Neural crest cell (in vitro differentiated cells): ENCODE results near the gene GALNT15. TPM values are rescaled to one million over a fixed set of nuclear protein-coding genes. Genes with fewer than 3 reads are reported as not detected.

Experiments used
- DNase-seq: peaks from one replicate; pipeline ENCODE4 v3.0.0; 2021; ENCODE audit warnings: low read depth, mixed read lengths, low spot score
- H3K27ac Mint-ChIP-seq: one replicate; pipeline ENCODE4 v1.8.0; 2021; ENCODE audit warnings: mild to moderate bottlenecking, mixed read lengths; ENCODE audit not compliant: unreplicated experiment
- H3K27me3 Mint-ChIP-seq: 2 replicates; pipeline ENCODE4 v1.8.0; 2021; ENCODE audit warnings: low read depth, mild to moderate bottlenecking, mixed read lengths
- H3K36me3 Mint-ChIP-seq: 2 replicates; pipeline ENCODE4 v1.8.0; 2021; ENCODE audit warnings: low read depth, mild to moderate bottlenecking, mixed read lengths
- H3K4me1 Mint-ChIP-seq: 2 replicates; pipeline ENCODE4 v1.8.0; 2021; ENCODE audit warnings: mixed read lengths
- H3K4me3 Mint-ChIP-seq: one replicate; pipeline ENCODE4 v1.8.0; 2021; ENCODE audit warnings: mild to moderate bottlenecking, mixed read lengths
- H3K9me3 Mint-ChIP-seq: 2 replicates; pipeline ENCODE4 v1.8.0; 2021; ENCODE audit warnings: mixed read lengths
- total RNA-seq: library from RNA; stranded (reverse); gene quantifications from 2 replicates; pipeline ENCODE4 v1.2.1, GENCODE V29; 2021
- TF ChIP-seq, protein P1 (sequence below): fragments of 200-600 bp; sonication (generic); conservative IDR thresholded peaks from 2 replicates; pipeline ENCODE4 v1.5.0; 2021; ENCODE audit warnings: antibody characterized with exemption, mild to moderate bottlenecking

Gene GALNT15
- total RNA-seq, 1 donor from 2014 or later = not detected

DNA sequence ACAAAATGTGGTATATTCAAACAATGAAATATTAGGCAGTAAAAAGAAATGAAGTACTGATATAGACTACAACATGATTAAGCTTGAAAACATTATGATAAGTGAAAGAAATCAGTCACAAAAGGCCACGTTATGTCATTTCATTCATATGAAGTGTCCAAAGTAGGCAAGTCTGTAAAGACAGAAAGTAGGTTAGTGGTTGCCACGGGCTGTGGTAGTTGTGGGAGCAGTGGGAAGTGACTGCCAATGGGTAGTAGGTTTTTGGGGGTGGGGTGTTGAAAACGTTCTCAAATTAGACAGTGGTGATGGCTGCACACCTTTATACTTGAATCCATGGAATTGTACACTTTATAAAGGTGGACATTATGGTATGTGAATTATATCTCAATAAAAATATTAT is 12.1 kb downstream of the GALNT15 start:
- H3K9me3 Mint-ChIP-seq = no peaks in the 10 kb centered on the region
- TF ChIP-seq, protein P1, sequence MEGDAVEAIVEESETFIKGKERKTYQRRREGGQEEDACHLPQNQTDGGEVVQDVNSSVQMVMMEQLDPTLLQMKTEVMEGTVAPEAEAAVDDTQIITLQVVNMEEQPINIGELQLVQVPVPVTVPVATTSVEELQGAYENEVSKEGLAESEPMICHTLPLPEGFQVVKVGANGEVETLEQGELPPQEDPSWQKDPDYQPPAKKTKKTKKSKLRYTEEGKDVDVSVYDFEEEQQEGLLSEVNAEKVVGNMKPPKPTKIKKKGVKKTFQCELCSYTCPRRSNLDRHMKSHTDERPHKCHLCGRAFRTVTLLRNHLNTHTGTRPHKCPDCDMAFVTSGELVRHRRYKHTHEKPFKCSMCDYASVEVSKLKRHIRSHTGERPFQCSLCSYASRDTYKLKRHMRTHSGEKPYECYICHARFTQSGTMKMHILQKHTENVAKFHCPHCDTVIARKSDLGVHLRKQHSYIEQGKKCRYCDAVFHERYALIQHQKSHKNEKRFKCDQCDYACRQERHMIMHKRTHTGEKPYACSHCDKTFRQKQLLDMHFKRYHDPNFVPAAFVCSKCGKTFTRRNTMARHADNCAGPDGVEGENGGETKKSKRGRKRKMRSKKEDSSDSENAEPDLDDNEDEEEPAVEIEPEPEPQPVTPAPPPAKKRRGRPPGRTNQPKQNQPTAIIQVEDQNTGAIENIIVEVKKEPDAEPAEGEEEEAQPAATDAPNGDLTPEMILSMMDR = no peak
- peak overlapping the region; percentile 36 for H3K27ac Mint-ChIP-seq
- no peak overlapping the region for H3K4me3 Mint-ChIP-seq
- no peaks in the 10 kb centered on the region for H3K27me3 Mint-ChIP-seq
- DNase-seq = no peak
- no peaks in the 10 kb centered on the region for H3K4me1 Mint-ChIP-seq
- no peaks in the 10 kb centered on the region for H3K36me3 Mint-ChIP-seq

DNA sequence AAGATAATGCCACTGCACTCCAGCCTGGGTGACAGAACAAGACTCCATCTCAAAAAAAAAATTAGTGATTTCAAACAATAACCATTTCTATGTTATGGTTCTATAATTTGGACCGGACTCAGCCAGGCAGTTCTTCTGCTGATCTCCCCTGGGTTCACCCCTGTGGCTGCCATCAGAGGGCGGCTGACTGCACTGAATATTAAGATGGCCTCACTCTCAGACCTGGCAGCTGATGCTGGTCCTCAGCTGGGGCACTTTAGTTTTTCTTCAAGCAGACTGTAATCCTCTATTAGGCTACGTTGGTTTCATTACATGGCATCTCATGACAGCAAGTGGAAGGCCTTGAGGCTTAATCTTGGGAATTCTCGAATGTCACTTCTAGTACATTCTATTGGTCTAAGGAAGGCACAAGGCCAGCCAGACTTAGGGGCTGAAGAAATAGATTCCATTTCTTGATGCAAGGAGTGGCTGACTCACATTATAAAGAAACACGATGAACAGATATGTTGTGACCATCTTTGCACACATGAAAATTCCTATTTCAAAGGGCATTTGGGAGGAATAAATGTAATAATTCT is 12.8 kb downstream of the GALNT15 start:
- H3K36me3 Mint-ChIP-seq = no peaks in the 10 kb centered on the region
- no peak overlapping the region for H3K27ac Mint-ChIP-seq
- no peak overlapping the region for H3K4me3 Mint-ChIP-seq
- H3K9me3 Mint-ChIP-seq = no peaks in the 10 kb centered on the region
- no peak for DNase-seq
- H3K27me3 Mint-ChIP-seq = no peaks in the 10 kb centered on the region
- TF ChIP-seq, protein P1 = no peak
- H3K4me1 Mint-ChIP-seq = no peaks in the 10 kb centered on the region

DNA sequence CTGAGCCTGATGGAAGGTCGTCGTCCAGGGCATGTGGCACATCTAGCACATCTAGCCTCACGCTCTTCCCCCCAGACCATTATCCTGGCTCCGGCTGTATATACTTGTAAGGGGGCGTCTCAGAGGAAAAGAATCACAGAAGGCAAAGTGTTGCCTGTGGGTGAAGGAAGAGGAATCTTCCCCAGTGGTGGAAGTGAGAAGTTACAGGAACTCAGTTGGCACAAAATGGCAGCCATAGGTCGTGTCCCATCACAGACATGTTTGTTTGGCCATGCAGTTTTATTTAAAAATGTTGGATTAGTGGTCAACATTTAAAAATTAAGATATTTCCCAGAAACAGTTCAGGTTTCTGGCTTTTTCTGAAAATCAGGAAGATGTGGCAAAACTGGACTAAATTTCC is 13.6 kb downstream of the GALNT15 start:
- no peaks in the 10 kb centered on the region for H3K27me3 Mint-ChIP-seq
- no peak overlapping the region for H3K27ac Mint-ChIP-seq
- no peaks in the 10 kb centered on the region for H3K9me3 Mint-ChIP-seq
- no peak for DNase-seq
- no peaks in the 10 kb centered on the region for H3K36me3 Mint-ChIP-seq
- TF ChIP-seq, protein P1 = no peak
- H3K4me3 Mint-ChIP-seq = no peak overlapping the region
- no peaks in the 10 kb centered on the region for H3K4me1 Mint-ChIP-seq

DNA sequence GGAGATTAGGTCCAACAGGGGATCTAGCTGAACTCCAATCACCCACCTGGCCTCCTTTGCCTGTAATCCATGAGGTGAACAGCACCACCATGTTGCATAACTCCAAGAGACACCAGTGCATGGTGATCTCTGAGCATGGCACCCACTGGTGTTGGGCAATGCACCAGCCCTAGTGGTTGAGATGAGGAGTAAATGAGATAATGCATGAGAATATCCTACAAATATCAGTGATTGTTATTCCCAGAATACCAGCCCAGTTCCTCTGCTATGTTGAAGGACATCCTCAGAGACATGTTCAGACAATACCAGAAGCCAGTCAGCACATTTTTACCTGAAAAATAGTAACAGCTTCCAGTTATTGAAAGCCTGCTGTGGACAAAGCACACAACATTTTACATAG is 14.7 kb downstream of the GALNT15 start:
- no peaks in the 10 kb centered on the region for H3K4me1 Mint-ChIP-seq
- no peaks in the 10 kb centered on the region for H3K9me3 Mint-ChIP-seq
- no peaks in the 10 kb centered on the region for H3K27me3 Mint-ChIP-seq
- no peak overlapping the region for H3K4me3 Mint-ChIP-seq
- H3K36me3 Mint-ChIP-seq = no peaks in the 10 kb centered on the region
- TF ChIP-seq, protein P1 = no peak
- DNase-seq = no peak
- H3K27ac Mint-ChIP-seq = peak overlapping the region; percentile 12

DNA sequence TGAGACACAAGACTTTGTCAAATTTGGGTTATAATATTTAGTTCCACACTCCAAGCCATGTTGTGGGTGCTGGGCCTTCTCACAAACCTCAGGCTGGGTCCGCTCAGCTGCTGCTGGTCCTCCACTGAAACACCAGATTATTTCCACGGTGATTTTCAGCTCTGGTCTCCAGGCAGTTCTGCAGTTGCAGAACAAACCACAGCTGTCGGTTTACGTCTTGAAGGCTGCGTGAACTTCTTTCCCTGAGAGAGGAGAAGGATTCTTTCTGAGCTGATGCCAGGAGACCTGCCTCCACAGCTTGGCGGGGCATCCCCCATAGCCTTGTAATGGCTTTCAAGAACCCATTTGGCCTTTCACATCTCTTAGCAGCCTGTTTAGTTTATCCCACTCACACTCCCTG is 16.2 kb downstream of the GALNT15 start:
- H3K36me3 Mint-ChIP-seq = no peaks in the 10 kb centered on the region
- no peak for DNase-seq
- H3K4me3 Mint-ChIP-seq = no peak overlapping the region
- no peak overlapping the region for H3K27ac Mint-ChIP-seq
- no peaks in the 10 kb centered on the region for H3K4me1 Mint-ChIP-seq
- H3K9me3 Mint-ChIP-seq = no peaks in the 10 kb centered on the region
- H3K27me3 Mint-ChIP-seq = no peaks in the 10 kb centered on the region
- TF ChIP-seq, protein P1 = no peak
